ENCODE measurements around the gene REEP1. TPM values are rescaled to one million over a fixed set of nuclear protein-coding genes. Genes with fewer than 3 reads are reported as not detected.

REEP1 gene
- total and polyA plus RNA-seq, 2 of the 8 experiments (the other 6 are each of a cell fraction or from before 2014, with no cell fraction given), result 0.74 to 1.5 TPM

DNA sequence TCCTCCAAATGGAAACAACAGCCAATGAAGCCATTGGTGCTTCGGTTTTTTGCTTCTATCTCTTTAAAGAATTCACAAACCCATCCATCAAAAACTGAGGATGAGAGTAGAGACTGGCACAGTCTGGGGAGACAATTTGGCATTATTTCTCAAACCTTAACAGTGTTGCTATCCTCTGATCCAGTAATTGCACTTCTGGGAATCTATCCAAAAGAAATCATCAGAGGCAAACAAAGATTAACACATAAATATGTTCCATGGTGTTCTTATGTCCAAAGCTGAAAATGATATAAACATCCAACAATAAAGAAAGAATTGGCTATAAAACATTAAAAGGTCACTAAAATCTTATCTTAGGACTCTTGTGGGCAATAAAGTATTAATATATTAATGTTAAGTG, 35.1 kb downstream of the REEP1 start (continued):
- TF ChIP-seq, protein P1, sequence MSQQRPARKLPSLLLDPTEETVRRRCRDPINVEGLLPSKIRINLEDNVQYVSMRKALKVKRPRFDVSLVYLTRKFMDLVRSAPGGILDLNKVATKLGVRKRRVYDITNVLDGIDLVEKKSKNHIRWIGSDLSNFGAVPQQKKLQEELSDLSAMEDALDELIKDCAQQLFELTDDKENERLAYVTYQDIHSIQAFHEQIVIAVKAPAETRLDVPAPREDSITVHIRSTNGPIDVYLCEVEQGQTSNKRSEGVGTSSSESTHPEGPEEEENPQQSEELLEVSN (IDR thresholded peaks at IDR 0.05), result no peak
- no peak for TF ChIP-seq BACH1 (IDR thresholded peaks at IDR 0.05; ENCODE audit: low read length)
- no peak for TF ChIP-seq BCL11A (IDR thresholded peaks at IDR 0.05; ENCODE audit: low read depth in 2 of 2, low read length in 2 of 2)
- no peak for TF ChIP-seq RAD21 (IDR thresholded peaks at IDR 0.05 in 1 of 2, conservative IDR thresholded peaks at IDR 0.05 in 1 of 2; ENCODE audit: low read depth in 2 of 2, low read length in 2 of 2)

All from H1 (cell line).